ENCODE results near the gene PIAS4.
A peak's percentile ranks its signal among the peaks of the same experiment; 100 is the strongest.
"Not testable (repeated sequence)": the region's sequence is repeated elsewhere in the genome, so short reads cannot be mapped to it uniquely, and the experiment has no call there.

PIAS4 gene

GRCh38 chr19:3964256-3965194, 43.0 kb upstream of the PIAS4 start:
- H3K4me3 ChIP-seq (ENCODE audit: low read length) = no peak overlapping the region
- TF ChIP-seq CTCF (conservative IDR thresholded peaks at IDR 0.05; ENCODE audit: low read length) = no peak
- DNase-seq (ENCODE audit: low read depth) = no peak

DNA sequence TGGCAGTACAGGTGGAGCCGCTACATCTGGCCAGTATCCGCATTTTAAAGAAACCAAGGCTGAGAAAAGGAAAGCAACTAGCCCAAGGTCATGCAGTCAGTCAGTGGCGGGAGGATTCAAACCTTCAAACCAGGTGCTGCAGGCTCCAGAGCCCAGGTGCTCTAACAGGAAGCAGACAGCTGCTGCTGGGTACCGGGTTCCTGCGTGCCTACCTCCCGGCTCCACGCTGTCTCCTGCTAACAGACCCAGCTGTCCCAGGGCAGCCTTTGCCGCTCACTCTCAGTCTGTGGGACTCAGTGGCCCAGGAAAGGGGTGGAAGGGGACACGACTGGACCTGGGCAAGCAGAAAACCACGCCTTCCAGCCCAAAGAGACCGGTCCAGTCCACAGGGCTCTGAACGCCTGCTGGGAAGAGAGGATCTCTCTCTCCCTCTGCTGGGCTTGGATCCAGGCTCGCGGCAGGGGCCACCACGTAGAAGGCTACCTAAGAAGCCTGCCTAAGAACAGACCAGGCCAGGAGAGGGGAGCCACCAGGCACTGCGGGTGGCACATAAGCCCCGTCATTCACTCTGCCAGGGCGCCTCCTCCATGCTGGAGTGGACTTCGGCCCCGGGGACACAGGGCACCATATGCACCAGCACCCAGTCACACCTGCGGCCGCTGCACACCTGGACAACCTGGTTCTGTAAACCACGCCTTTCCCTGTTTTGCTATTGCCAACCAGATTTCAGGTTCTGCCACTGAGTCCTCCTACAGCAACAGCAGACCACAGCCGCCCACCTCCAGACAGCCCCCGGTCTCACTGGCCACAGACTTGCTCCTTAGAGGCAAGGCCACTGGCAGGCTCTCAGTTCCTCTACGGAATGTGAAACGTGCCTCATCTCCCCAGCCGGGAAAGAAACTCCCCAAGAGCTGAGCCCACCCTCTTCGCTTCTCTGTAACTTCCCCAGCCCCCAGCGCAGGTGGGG, 41.2 kb upstream of the PIAS4 start:
- TF ChIP-seq CTCF (conservative IDR thresholded peaks at IDR 0.05; ENCODE audit: low read length) = no peak
- no peak for DNase-seq (ENCODE audit: low read depth)
- H3K4me3 ChIP-seq (ENCODE audit: low read length) = no peak overlapping the region

DNA sequence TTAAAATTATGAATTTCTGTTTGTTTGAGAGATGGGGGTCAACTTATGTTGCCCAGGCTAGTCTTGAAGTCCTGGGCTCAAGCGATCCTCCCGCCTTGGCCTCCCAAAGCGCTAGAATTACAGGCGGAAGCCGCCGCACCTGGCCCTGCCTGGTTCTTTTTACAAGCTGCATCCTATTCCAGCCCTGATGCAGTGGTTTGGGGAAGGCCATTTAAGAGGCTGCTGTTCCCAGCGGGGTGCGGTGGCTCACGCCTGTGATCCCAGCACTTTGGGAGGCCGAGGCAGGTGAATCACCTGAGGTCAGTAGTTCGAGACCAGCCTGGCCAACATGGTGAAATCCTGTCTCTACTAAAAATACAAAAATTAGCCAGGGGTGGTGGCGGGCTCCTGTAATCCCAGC, 39.6 kb upstream of the PIAS4 start:
- not testable (repeated sequence) for DNase-seq (ENCODE audit: low read depth); H3K4me3 ChIP-seq (ENCODE audit: low read length)

- TF ChIP-seq CTCF (conservative IDR thresholded peaks at IDR 0.05; ENCODE audit: low read length) = no peak
- H3K4me3 ChIP-seq (ENCODE audit: low read length) = peak overlapping the region; percentile 94
- peak; percentile 99 for DNase-seq (ENCODE audit: low read depth)
Observed at GRCh38 chr19:3968556-3969434, 38.7 kb upstream of the PIAS4 start.

DNA sequence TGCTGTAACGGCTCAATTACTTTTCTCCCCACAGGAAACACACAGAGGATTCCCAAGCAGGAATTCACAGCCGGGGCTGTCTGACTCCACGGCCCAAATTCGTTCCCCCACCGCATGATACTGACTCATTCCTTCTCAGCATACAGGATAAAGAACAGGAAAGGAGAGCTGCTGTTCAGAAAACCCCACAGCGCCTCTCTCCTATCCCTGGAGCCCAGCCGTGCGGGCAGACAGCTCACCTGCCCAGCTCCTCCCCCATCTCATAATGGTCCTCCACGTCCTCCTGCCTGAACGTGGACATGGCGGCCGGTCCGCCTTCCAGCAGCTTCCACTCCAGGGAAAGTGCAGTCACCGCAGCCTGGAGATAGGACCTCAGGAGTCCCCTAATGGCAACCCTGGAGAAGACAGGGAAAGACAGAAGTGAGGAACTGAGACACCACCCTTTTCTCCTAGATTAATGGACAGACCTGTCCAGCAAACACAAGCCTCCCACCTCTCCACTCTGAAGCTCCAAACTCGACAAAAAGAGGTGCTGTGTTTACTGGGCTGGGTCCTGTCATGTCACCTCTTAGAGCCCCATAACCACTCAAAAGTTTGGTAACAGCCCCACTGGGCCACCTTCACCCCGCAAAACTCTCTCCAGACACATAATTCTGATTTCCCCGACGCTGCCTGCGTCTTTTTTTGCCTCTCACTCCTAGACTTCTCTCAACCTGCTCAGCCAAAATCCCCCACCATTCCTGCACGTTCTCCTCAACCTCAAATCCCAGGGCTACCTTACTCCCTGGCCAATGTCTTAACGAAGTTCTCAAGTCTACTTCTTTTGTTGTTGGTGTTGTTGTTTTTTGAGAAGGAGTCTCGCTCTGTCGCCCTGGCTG, 37.9 kb upstream of the PIAS4 start:
- peak overlapping the region; percentile 94 for H3K4me3 ChIP-seq (ENCODE audit: low read length)
- peak; percentile 46 for TF ChIP-seq CTCF (conservative IDR thresholded peaks at IDR 0.05; ENCODE audit: low read length)
- DNase-seq (ENCODE audit: low read depth) = peak; percentile 89

DNA sequence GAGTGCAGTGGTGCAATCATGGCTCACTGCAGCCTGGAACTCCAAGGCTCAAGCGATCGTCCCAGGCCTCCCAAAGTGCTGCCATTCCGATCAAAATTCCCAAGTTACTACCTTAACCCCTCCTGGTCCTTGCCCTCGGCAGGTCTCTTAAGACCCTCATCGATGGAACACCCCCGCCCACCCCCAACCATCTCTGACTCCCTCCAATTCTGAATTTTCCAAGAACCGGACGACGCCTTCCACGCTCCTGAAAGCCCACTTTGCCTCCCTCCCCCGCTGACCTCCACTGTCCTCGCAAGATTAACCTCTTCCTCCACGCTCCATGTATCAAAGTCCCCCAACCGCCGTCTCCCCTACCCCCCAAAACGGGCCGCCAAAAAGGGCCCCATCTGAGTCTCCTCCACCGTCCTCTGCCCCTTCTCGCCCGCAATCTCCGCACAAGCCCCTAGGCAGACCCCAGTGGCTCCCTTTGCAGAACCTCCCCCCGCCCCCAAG, 37.2 kb upstream of the PIAS4 start:
- DNase-seq (ENCODE audit: low read depth) = no peak
- TF ChIP-seq CTCF (conservative IDR thresholded peaks at IDR 0.05; ENCODE audit: low read length) = no peak
- peak overlapping the region; percentile 94 for H3K4me3 ChIP-seq (ENCODE audit: low read length)

All from AG10803 (cell line).